Spinal cord (tissue), 10 donors: Measurements from ENCODE around the gene PRPSAP2. TPM values are rescaled to one million over a fixed set of nuclear protein-coding genes. Genes with fewer than 3 reads are reported as not detected.
"Not testable (repeated sequence)": the region's sequence is repeated elsewhere in the genome, so short reads cannot be mapped to it uniquely, and the experiment has no call there.

Source experiments
- DNase-seq, 6 donors: peaks; one replicate each; pipeline versions ENCODE4 v3.0.0 to v3.0.0-alpha.2; 2013 to 2015; ENCODE audit warnings: low spot score in 6 of 6, low read depth in 4 of 6
- H3K27ac ChIP-seq: one replicate; pipeline ENCODE4 v1.5.1; 2013; ENCODE audit warnings: low read depth, low read length, control low read depth
- H3K27me3 ChIP-seq: one replicate; pipeline ENCODE4 v1.6.1; 2013; ENCODE audit warnings: low read length; ENCODE audit not compliant: control insufficient read depth, insufficient read depth
- H3K36me3 ChIP-seq: one replicate; pipeline ENCODE4 v1.6.1; 2013; ENCODE audit warnings: low read length; ENCODE audit not compliant: control insufficient read depth, insufficient read depth
- H3K4me1 ChIP-seq: one replicate; pipeline ENCODE4 v1.6.1; 2013; ENCODE audit warnings: low read length; ENCODE audit not compliant: control insufficient read depth, insufficient read depth
- H3K4me3 ChIP-seq: one replicate; pipeline ENCODE4 v1.5.1; 2013; ENCODE audit warnings: low read depth, low read length, control low read depth
- H3K9me3 ChIP-seq: one replicate; pipeline ENCODE4 v1.6.1; 2013; ENCODE audit warnings: low read length; ENCODE audit not compliant: control insufficient read depth, insufficient read depth
- WGBS: methylation state at CpG from one replicate; pipeline ENCODE4 v1.1.5; 2013; ENCODE audit warnings: missing lambda C conversion rate; ENCODE audit not compliant: insufficient coverage; 5-methylcytosine and 5-hydroxymethylcytosine counted together
- polyA plus RNA-seq, 2 donors: library from polyadenylated mRNA; unstranded; fragments of 120-200 nt; gene quantifications; one replicate each; pipeline ENCODE4 v1.2.1, GENCODE V29; 2013; ENCODE audit not compliant: insufficient read length in 2 of 2
- total RNA-seq, 2 donors: library from RNA; depleted of rRNA in 1 of 2; stranded (reverse); fragments of 120-200 nt in 1 of 2; fragments of >200 nt in 1 of 2; gene quantifications; one replicate each; pipeline versions ENCODE4 v1.2.3 to v1.2.4, GENCODE V29; 2013 to 2014
- donor health status: healthy.

PRPSAP2 gene
- total and polyA plus RNA-seq, 4 donors, result 62.2 to 96.1 (median 75.3) TPM

GRCh38 chr17:18855831-18856569, 1.9 kb upstream of the PRPSAP2 start:
- no peaks in the 10 kb centered on the region for H3K27me3 ChIP-seq
- H3K36me3 ChIP-seq, result no peaks in the 10 kb centered on the region
- under 1% methylated on average over 23 of the region's 29 CpGs for whole genome bisulfite sequencing
- H3K4me3 ChIP-seq, result peak overlapping the region; percentile 83
- H3K9me3 ChIP-seq, result no peaks in the 10 kb centered on the region
- peaks cover 21% of the 10 kb centered on the region for H3K4me1 ChIP-seq
- DNase-seq, result peak; percentile 95 to 99 (median 97)
- peak overlapping the region; percentile 94 for H3K27ac ChIP-seq

DNA sequence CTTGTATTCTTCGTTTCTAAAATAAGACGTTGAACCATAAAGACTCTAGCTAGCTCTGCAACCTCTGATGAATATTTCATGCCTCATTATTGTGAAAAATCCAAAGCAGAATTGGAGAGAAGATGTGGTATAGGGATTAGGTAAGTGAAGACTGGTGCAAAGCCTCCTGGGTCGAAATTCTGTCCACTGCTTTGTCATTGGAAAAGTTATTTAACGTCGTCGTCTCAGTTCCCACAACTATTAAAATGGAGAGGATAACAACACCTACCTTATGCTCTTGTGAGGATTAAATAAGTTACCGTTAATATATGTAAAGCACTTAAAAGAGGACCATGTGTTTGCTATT, 1.4 kb upstream of the PRPSAP2 start:
- H3K27me3 ChIP-seq, result no peaks in the 10 kb centered on the region
- DNase-seq, result no peak
- H3K9me3 ChIP-seq, result no peaks in the 10 kb centered on the region
- peaks cover 21% of the 10 kb centered on the region for H3K4me1 ChIP-seq
- no CpG with 5 or more reads among the region's 7 CpGs for WGBS
- peak overlapping the region; percentile 83 for H3K4me3 ChIP-seq
- H3K27ac ChIP-seq, result peak overlapping the region; percentile 94
- no peaks in the 10 kb centered on the region for H3K36me3 ChIP-seq

GRCh38 chr17:18858567-18859245, 775 bp downstream of the PRPSAP2 start:
- H3K4me1 ChIP-seq, result peaks cover 21% of the 10 kb centered on the region
- no CpG with 5 or more reads among the region's 12 CpGs for WGBS
- H3K9me3 ChIP-seq, result no peaks in the 10 kb centered on the region
- peak overlapping the region; percentile 85 for H3K27ac ChIP-seq
- no peaks in the 10 kb centered on the region for H3K36me3 ChIP-seq
- no peaks in the 10 kb centered on the region for H3K27me3 ChIP-seq
- peak in 2 of 6 donors; percentile 15 to 19 for DNase-seq
- peak overlapping the region; percentile 75 for H3K4me3 ChIP-seq

- Histone ChIP-seq H3K36me3 (no peaks in the 10 kb centered on the region), H3K27ac (peak overlapping the region; percentile 10), H3K27me3 (no peaks in the 10 kb centered on the region), H3K4me3 (peak overlapping the region; percentile 75), H3K4me1 (peaks cover 21% of the 10 kb centered on the region), H3K9me3 (no peaks in the 10 kb centered on the region)
- no CpG with 5 or more reads among the region's 4 CpGs for WGBS
- peak in 4 of 6 donors; percentile 2 to 76 (median 46) for DNase-seq
Measured at GRCh38 chr17:18859256-18859655, 1.3 kb downstream of the PRPSAP2 start.

GRCh38 chr17:18860161-18860972, 2.4 kb downstream of the PRPSAP2 start:
- WGBS, result 89% methylated on average over 7 of the region's 9 CpGs
- no peaks in the 10 kb centered on the region for H3K27me3 ChIP-seq
- no peak overlapping the region for H3K27ac ChIP-seq
- H3K36me3 ChIP-seq, result peaks cover 3% of the 10 kb centered on the region
- peaks cover 15% of the 10 kb centered on the region for H3K4me1 ChIP-seq
- no peak overlapping the region for H3K4me3 ChIP-seq
- no peak for DNase-seq
- no peaks in the 10 kb centered on the region for H3K9me3 ChIP-seq

DNA sequence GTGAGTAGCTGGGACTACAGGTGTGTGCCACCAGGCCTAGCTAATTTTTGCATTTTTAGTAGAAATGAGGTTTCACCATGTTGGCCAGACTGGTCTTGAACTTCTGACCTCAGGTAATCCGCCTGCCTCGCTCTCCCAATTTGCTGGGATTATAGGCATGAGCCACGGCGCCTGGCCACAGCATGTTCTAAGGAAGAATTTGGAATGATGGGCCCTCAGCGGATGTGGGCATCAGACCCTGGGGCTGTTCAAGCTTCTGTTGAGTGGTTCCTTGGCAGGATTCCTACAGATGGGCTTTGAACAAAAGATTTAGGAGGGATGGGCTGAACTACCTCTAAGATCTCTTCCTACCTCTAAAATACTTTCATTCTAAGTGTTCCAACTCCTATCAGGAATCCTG, 4.1 kb downstream of the PRPSAP2 start:
- DNase-seq, result no peak
- Histone ChIP-seq H3K4me1 (peaks cover 11% of the 10 kb centered on the region), H3K27ac (no peak overlapping the region), H3K9me3 (no peaks in the 10 kb centered on the region), H3K36me3 (peaks cover 10% of the 10 kb centered on the region), H3K27me3 (no peaks in the 10 kb centered on the region), H3K4me3 (no peak overlapping the region)
- 91% methylated on average over 4 of the region's 5 CpGs for WGBS

- peaks cover 26% of the 10 kb centered on the region for H3K36me3 ChIP-seq
- WGBS, result 92% methylated on average over 5 of the region's 5 CpGs
- not testable (repeated sequence) for H3K4me3 ChIP-seq, H3K9me3 ChIP-seq, H3K27me3 ChIP-seq, DNase-seq, H3K27ac ChIP-seq, H3K4me1 ChIP-seq
Measured at GRCh38 chr17:18864996-18865395, 7.1 kb downstream of the PRPSAP2 start.

DNA sequence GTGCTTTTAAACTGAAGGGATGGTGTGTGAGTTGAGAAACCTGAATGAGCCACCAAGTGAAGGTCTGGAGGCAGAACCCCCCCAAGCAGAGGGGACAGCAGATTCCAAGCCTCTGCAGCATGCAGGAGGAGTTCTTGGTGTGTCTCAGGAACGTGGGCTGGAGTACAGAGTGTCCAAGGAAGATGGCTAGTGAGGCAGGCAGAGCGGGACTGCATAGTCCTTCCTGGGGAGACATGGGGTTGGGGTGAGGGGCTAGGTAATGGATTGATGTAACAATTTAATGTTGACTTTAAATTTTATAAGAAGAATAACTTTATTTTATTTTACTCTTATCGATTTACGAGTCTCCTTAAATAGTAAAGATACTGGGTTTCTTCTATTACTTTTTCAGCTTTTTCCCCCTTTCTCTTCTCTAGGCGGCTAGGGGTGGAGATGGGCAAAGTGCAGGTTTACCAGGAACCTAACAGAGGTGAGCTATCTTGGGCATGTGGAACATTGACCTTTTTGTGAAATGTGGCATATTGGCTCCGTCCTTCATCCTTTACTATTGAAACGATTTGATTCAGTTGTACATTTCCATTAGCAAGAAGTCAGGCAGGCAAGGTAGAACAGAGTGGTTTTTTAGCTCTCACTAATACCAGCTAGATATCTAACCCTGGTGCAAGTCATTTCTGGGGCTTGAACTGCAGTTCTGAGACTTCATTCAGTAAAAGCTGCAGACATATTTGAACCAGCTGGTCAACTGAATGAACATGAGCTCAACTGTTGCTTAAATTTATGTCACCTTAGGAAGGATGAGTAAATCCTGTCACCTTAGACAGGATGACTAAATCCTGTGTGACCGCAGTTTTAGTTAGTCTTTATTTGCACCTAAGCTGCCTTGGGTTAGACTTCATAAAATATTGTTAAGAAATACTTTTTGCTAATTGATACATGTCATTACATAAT, 9.2 kb downstream of the PRPSAP2 start:
- DNase-seq, result no peak
- H3K36me3 ChIP-seq, result peaks cover 36% of the 10 kb centered on the region
- WGBS, result no CpG with 5 or more reads among the region's 8 CpGs
- no peaks in the 10 kb centered on the region for H3K4me1 ChIP-seq
- H3K9me3 ChIP-seq, result no peaks in the 10 kb centered on the region
- no peaks in the 10 kb centered on the region for H3K27me3 ChIP-seq
- H3K4me3 ChIP-seq, result no peak overlapping the region
- no peak overlapping the region for H3K27ac ChIP-seq
